GM19372 (cell line): ENCODE data around the gene TIAM2.
"Not testable (repeated sequence)": the region's sequence is repeated elsewhere in the genome, so short reads cannot be mapped to it uniquely, and the experiment has no call there.

Source experiments
- ATAC-seq: cut with Tn5 transposase; IDR thresholded peaks from one replicate; pipeline ENCODE4 v1.9.1; 2021; ENCODE audit warnings: mild to moderate bottlenecking, low read depth, moderate library complexity; ENCODE audit not compliant: unreplicated experiment

TIAM2 gene

DNA sequence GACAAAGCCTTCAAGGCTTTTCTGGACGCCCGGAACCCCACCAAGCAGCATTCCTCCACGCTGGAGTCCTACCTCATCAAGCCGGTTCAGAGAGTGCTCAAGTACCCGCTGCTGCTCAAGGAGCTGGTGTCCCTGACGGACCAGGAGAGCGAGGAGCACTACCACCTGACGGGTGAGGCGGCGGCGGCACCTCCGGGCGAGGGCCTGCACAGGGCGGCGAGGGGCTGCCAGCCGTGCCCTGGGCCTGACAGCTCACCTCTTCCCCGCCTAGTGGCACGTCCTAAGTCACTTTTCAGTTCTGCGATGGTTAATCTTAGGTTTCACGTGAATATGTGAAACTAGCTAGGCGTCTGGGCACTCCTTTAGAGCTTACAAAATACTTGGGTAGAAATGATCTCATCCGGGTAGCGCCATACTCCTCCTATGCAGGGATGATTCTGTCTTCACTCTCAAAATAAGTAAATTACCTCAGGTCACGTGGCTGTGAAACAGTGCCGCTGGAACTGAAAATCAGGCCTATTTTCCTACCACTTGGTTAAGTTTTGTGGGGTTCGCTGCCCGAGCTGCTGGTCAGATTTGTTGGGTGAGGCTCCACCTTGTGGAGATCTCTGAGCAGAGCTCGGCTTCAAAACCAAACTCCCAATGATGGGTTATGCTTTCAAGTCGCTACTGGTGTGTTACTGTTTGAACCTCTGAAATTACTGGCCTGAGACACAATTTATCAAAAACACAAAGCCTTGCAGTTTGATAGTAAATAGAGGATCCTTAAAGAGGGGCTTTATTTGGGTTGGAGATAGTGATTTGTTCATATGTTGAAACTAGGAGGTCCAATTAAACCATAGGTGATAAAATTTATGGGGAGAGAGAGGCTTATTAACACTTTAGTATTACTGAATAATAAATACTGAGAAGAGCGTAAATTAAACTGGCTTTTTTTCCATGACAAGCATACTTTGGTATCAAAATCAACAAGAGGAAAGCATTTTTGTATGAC lies 253.2 kb downstream of the TIAM2 start:
- peak; percentile 71 for ATAC-seq

GRCh38 chr6:155250701-155251381 lies 255.7 kb downstream of the TIAM2 start:
- ATAC-seq, result no peak

- no peak for ATAC-seq
Observed at GRCh38 chr6:155252581-155252980, 257.5 kb downstream of the TIAM2 start.

GRCh38 chr6:155253337-155253736 lies 258.2 kb downstream of the TIAM2 start:
- no peak for ATAC-seq

DNA sequence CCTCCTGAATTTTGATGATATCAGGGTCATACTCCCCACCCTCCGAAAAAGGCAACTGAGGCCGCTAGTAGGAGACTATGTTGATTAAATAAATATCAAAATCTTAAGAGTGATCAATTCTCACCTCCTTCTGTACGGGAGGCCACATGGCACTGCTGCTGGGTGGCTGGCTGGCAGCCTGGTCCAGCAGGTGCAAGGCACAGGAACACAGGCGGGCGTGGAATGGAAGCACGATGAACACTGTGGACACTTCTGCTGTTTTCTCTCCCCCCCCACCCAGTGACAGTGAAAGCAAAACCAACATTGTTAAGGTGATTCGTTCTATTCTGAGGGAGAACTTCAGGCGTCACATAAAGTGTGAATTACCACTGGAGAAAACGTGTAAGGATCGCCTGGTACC lies 259.0 kb downstream of the TIAM2 start:
- ATAC-seq, result no peak

GRCh38 chr6:155256122-155256795 lies 261.1 kb downstream of the TIAM2 start:
- no peak for ATAC-seq

- ATAC-seq, result no peak
Observed at GRCh38 chr6:155257796-155258195, 262.7 kb downstream of the TIAM2 start.

GRCh38 chr6:155259204-155259603 lies 264.1 kb downstream of the TIAM2 start:
- no peak for ATAC-seq

DNA sequence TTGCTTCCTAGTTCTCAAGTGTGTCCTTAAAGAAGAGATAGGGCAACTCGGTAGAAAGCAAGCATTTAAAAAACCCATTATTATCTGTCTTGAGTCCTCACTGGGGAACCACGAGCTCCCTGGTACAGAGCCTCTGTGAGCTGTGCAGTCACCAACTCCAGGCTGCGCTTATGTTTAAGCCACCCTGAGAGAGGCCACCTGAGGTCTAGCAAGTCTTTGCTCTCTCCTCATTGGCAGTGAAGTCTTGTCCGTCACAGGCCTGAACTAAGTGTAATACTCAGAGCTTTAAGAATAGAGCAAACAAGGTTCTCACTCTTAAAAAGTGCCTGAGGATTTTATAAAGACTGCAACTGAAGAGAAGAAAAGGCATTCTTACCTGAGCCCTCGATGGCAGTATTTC lies 264.8 kb downstream of the TIAM2 start:
- ATAC-seq, result no peak

DNA sequence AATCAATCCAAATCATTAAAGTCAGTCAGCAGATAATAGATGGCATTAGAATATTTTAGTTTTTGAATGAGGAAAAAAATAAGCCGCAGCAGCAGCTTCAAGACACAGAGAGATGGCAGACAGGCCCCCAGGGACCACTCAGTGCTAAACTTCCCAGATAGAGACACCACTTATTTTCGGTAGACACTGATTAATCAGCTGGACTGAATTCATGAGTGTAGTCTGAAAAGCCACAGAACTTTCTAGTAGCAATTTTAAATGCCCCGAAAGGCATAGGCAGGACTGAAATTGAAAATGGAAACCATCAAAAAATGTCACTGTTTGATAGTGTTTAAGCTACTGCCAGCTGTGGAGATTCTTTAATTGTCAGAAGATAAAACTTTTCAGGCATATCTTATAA lies 265.6 kb downstream of the TIAM2 start:
- ATAC-seq, result no peak

- ATAC-seq, result no peak
Observed at GRCh38 chr6:155261111-155261900, 266.2 kb downstream of the TIAM2 start.

DNA sequence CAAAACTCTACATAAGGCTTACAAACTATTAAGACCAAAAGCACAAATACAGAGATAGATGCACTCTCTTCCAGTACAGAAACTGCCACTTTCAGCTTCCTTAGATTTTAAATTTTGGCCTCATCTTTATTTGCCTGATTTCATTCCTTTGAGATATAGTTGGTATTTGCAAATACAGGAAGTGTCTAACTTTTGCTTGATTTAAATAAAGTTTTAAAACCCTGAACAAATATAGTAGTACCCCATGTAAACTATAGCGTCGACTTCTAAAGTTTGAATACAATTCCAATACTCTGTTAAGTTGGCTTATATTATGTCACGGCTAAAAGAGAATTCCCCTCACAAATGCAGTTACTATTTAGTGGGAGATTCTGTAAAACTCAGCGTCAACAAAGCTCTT lies 267.5 kb downstream of the TIAM2 start:
- ATAC-seq, result no peak

GRCh38 chr6:155263373-155264063 lies 268.4 kb downstream of the TIAM2 start, which contains the start of gene CLDN20:
TSS of gene CLDN20 (plus strand) at chr6:155264013. CDS start at chr6:155275720, 11,707 bp downstream.
- ATAC-seq, result no peak

- no peak for ATAC-seq
Observed at GRCh38 chr6:155264693-155265320, 269.7 kb downstream of the TIAM2 start.

- no peak for ATAC-seq
Observed at GRCh38 chr6:155265843-155266535, 270.9 kb downstream of the TIAM2 start.

DNA sequence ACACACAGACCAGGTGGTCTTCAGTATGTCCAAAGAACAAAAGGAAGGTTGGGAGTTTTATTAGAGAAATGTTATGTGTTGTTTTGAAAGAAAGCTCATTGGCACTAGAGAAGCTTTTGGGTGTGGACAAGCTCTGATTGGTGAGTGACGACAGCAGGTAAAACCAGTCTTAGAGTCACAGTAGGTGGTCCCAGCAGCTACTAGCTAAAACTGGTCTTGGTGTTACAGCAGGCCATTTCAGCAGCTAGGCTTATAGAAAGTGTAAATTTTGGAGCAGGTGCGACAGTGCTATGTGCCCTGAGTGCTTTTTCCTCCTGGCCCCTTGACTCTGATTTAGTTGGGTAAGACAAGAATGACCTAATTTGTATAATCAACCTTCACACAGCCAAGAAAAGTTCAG lies 272.3 kb downstream of the TIAM2 start:
- ATAC-seq, result no peak

DNA sequence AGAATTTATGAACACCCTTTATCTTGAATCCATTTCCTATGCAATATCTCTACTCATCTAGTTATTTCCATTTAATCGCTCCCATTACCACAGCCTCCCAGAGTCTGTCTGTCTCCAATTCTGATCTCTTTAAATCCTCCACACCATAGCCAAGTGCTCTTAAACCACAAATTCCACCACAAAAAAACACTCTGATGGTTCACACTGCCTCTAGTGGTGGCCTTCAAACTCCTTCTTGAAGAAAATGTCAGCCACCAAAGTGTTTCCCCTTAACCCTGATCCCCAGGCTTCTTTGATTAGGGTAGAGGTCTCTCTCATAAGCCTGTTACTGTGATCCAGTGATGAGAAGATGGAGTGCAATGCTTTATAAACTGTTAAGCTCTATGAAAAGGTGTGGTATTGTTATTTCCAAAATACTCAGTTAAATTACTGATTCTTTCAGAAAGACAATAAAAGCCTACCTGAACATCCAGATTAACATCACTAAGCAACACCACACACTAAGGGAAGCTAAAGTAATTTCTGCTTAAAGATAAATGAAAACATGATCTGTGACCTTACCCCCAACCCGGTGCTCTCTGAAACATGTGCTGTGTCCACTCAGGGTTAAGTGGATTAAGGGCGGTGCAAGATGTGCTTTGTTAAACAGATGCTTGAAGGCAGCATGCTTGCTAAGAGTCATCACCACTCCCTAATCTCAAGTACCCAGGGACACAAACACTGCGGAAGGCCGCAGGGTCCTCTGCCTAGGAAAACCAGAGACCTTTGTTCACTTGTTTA lies 273.2 kb downstream of the TIAM2 start:
- ATAC-seq, result not testable (repeated sequence)

DNA sequence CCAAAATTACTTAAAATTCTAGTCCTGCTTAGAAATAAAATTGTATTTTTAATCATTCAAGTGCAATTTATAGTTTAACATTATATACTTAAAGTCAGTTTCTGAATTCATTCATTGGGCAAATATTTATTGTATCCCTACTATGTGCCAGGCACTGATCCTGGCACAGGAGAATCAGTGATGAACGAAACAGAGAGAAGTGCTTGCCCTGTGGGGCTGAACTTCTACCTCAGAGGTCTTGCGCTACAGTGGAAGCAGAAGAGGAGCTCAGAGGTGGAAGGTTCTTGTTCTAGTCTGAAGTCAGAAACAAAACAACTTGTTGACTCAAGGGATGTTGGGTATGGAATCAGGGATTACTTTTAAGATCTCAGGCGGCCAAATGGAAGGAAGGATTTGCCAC lies 274.6 kb downstream of the TIAM2 start:
- ATAC-seq, result no peak
